Lung (tissue), 12 donors: ENCODE data around the gene EFNA5. TPM values are rescaled to one million over a fixed set of nuclear protein-coding genes. Genes with fewer than 3 reads are reported as not detected.

Experiments used
- ATAC-seq: fragments of 200-7000 bp; cut with Tn5 transposase; one replicate; pipeline ENCODE4 v1.9.1; 2020; ENCODE audit warnings: moderate number of reproducible peaks; ENCODE audit not compliant: insufficient read depth, low FRiP score
- DNase-seq, 3 donors: peaks; one replicate each; pipeline ENCODE4 v3.0.0-alpha.2; 2013 to 2017
- H3K27ac ChIP-seq, 2 donors: one replicate each; pipeline ENCODE4 v1.5.1; 2013; ENCODE audit warnings: mild to moderate bottlenecking in 2 of 2, moderate library complexity in 2 of 2, control low read depth in 1 of 2, inconsistent platforms in 1 of 2, low read depth in 1 of 2, low read length in 1 of 2
- H3K27me3 ChIP-seq, 3 donors: one replicate each; pipeline ENCODE4 v1.5.1; 2013; ENCODE audit warnings: low read length in 2 of 3; ENCODE audit not compliant: control insufficient read depth in 3 of 3, insufficient read depth in 3 of 3
- H3K36me3 ChIP-seq, 4 donors: one replicate each; pipeline ENCODE4 v1.5.1; 2013; ENCODE audit warnings: low read length in 4 of 4, mild to moderate bottlenecking in 1 of 4, moderate library complexity in 1 of 4; ENCODE audit not compliant: control insufficient read depth in 4 of 4, insufficient read depth in 4 of 4
- H3K4me1 ChIP-seq, 5 donors: one replicate each; pipeline ENCODE4 v1.5.1; 2013; ENCODE audit warnings: low read length in 5 of 5, mild to moderate bottlenecking in 2 of 5, moderate library complexity in 1 of 5; ENCODE audit not compliant: control insufficient read depth in 5 of 5, insufficient read depth in 5 of 5
- H3K4me3 ChIP-seq: one replicate; pipeline ENCODE4 v1.5.1; 2013; ENCODE audit warnings: mild to moderate bottlenecking, control low read depth, moderate library complexity
- H3K9ac ChIP-seq, 2 donors: one replicate each; pipeline ENCODE4 v1.5.1; 2013; ENCODE audit warnings: low read length in 2 of 2, control low read depth in 1 of 2; ENCODE audit not compliant: insufficient read depth in 1 of 2
- H3K9me3 ChIP-seq, 4 donors: one replicate each; pipeline ENCODE4 v1.5.1; 2013; ENCODE audit warnings: low read length in 3 of 4, mild to moderate bottlenecking in 1 of 4, moderate library complexity in 1 of 4; ENCODE audit not compliant: control insufficient read depth in 4 of 4, insufficient read depth in 3 of 4
- WGBS, 2 donors: extraction: QIAGEN DNeasy Blood & Tissue Kit; methylation state at CpG; one replicate each; pipeline ENCODE4 v1.1.7; 2013; 5-methylcytosine and 5-hydroxymethylcytosine counted together
- polyA plus RNA-seq, 2 donors: library from polyadenylated mRNA; stranded (reverse); fragments of 200-250 nt; gene quantifications; one replicate each; pipeline ENCODE4 v1.2.1, GENCODE V29; 2013
- total RNA-seq, 2 donors: library from RNA; depleted of rRNA in 1 of 2; stranded (reverse); fragments of >200 nt in 1 of 2; gene quantifications; one replicate each; pipeline ENCODE4 v1.2.1, GENCODE V29; 2014 to 2021
- TF ChIP-seq, protein P1 (sequence below): IDR thresholded peaks from 2 replicates; pipeline ENCODE4 v1.5.1; 2012; ENCODE audit warnings: mild to moderate bottlenecking; ENCODE audit errors: control extremely low read depth, extremely low read depth
- donor health status: control.
- donor health status: control.
- donor health status: Bipolar disorder and iron deficiency.
- donor health status: healthy.
- donor health status: DM: yes; HTN: yes; CAD: no.

Gene EFNA5
- total and polyA plus RNA-seq, 4 donors = 2.1 to 18.4 (median 7.8) TPM

DNA sequence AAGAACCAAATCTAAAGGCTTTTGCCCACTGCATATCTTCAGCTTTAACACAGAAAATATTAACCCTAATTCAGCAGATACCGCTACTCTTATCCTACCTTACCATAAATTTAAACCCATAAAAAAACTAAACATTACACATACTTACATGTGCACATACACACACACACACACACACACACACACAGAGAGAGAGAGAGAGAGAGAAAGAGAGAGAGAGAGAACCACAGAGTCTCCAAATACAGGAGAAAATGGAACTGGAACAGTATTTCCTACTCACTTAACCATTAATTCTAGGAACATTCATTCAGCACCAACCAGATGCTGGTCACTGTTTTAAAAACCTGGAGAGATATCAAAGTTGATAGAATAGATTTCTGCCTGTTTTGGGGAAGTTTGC is 53.7 kb downstream of the EFNA5 start:
- 96 to 100% methylated on average over 1 of the region's 1 CpG for WGBS, 2 donors
- H3K27me3 ChIP-seq = no peaks in the 10 kb centered on the region
- no peak for ATAC-seq
- H3K4me1 ChIP-seq = peaks cover 0 to 21% (median 6%) of the 10 kb centered on the region in 5 donors
- H3K9me3 ChIP-seq = no peaks in the 10 kb centered on the region
- no peaks in the 10 kb centered on the region for H3K36me3 ChIP-seq
- DNase-seq = no peak
- H3K27ac ChIP-seq = no peak overlapping the region
- H3K9ac ChIP-seq = no peak overlapping the region
- TF ChIP-seq, protein P1, sequence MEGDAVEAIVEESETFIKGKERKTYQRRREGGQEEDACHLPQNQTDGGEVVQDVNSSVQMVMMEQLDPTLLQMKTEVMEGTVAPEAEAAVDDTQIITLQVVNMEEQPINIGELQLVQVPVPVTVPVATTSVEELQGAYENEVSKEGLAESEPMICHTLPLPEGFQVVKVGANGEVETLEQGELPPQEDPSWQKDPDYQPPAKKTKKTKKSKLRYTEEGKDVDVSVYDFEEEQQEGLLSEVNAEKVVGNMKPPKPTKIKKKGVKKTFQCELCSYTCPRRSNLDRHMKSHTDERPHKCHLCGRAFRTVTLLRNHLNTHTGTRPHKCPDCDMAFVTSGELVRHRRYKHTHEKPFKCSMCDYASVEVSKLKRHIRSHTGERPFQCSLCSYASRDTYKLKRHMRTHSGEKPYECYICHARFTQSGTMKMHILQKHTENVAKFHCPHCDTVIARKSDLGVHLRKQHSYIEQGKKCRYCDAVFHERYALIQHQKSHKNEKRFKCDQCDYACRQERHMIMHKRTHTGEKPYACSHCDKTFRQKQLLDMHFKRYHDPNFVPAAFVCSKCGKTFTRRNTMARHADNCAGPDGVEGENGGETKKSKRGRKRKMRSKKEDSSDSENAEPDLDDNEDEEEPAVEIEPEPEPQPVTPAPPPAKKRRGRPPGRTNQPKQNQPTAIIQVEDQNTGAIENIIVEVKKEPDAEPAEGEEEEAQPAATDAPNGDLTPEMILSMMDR = no peak
- no peak overlapping the region for H3K4me3 ChIP-seq

DNA sequence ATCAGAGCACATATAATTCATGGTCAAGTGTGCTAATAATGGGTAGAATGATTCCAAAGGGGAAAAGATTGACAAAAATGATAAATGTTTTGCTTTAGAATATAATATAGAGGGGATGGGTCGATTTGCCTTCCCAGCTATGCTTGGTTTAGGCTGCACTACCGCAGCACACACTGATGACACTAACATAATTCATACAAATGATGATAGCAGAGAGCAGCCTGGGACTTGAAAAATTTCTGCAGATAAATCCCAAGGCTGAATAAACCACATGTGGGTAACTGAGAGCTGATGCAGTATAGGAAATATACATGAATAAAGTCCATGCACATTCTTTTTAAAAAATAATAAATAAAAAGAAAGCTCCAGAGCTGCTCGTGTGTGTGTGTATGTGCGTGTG is 54.5 kb downstream of the EFNA5 start:
- TF ChIP-seq, protein P1 = no peak
- no peaks in the 10 kb centered on the region for H3K9me3 ChIP-seq
- H3K4me3 ChIP-seq = no peak overlapping the region
- H3K4me1 ChIP-seq = peaks cover 0 to 21% (median 6%) of the 10 kb centered on the region in 5 donors
- no peak overlapping the region for H3K9ac ChIP-seq
- WGBS, 2 donors = 73 to 84% methylated on average over 4 of the region's 4 CpGs
- no peaks in the 10 kb centered on the region for H3K36me3 ChIP-seq
- ATAC-seq = no peak
- no peak for DNase-seq
- H3K27me3 ChIP-seq = no peaks in the 10 kb centered on the region
- peak overlapping the region in 1 of 2 donors; percentile 16 for H3K27ac ChIP-seq

DNA sequence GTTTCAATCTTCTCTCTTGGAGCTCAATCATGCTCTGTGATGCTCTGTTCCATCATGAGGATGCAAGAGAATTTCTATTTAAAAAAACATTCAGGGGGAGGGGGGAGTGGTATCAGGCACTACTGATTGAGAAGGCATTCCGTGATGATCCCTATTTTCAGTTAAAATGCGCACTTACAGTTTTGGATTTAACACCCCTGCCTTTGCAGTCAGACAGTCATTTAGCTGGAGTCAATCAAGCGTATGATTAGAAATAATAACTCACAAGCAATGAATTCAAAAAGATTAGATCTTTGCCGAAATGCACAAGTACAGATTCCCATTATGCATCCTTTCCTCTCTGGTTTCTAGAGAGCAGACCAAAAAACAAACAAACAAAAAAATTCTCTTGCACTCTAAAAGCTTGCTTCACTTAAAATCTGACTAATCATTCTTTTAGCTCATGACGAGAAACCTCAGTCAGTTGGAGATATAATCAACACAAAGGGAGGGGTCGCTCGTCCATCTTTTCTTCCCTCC is 55.4 kb downstream of the EFNA5 start:
- no peak for ATAC-seq
- H3K4me1 ChIP-seq = peaks cover 0 to 21% (median 6%) of the 10 kb centered on the region in 5 donors

More for the DNA sequence above, 55.4 kb downstream of the EFNA5 start:
- no peak for DNase-seq
- TF ChIP-seq, protein P1 = no peak
- Histone ChIP-seq H3K9ac (no peak overlapping the region), H3K27me3 (no peaks in the 10 kb centered on the region), H3K9me3 (no peaks in the 10 kb centered on the region), H3K36me3 (no peaks in the 10 kb centered on the region), H3K4me3 (no peak overlapping the region), H3K27ac (no peak overlapping the region)
- WGBS, 2 donors = 75 to 85% methylated on average over 7 of the region's 7 CpGs
